Astrocyte (in vitro differentiated cells and primary cell): ENCODE measurements around the gene UBE4B. TPM values are rescaled to one million over a fixed set of nuclear protein-coding genes. Genes with fewer than 3 reads are reported as not detected.

ENCODE experiments used
- DNase-seq: peaks from one replicate; pipeline ENCODE4 v3.0.0-alpha.2; 2010; ENCODE audit warnings: low read depth
- FAIRE-seq: peaks from 2 replicates; lab custom pipeline; 2011; peaks lifted over from hg19 to GRCh38; lab: Jason Lieb, UNC
- H2AFZ ChIP-seq: 2 replicates; pipeline ENCODE4 v1.6.0; 2012; ENCODE audit warnings: low read depth, low read length, inconsistent platforms
- H3K27ac ChIP-seq: 2 replicates; pipeline ENCODE4 v1.5.1; 2011; ENCODE audit warnings: low read depth, low read length, inconsistent platforms
- H3K27me3 ChIP-seq: 2 replicates; pipeline ENCODE4 v1.6.0; 2011; ENCODE audit warnings: low read length, inconsistent platforms; ENCODE audit not compliant: insufficient read depth
- H3K36me3 ChIP-seq: 2 replicates; pipeline ENCODE4 v1.5.1; 2011; ENCODE audit warnings: low read length, inconsistent platforms; ENCODE audit not compliant: insufficient read depth
- H3K4me1 ChIP-seq: 2 replicates; pipeline ENCODE4 v1.5.1; 2011; ENCODE audit warnings: low read length, inconsistent platforms; ENCODE audit not compliant: insufficient read depth
- H3K4me2 ChIP-seq: 2 replicates; pipeline ENCODE4 v1.6.0; 2012; ENCODE audit warnings: low read length, inconsistent platforms
- H3K4me3 ChIP-seq: 2 replicates; pipeline ENCODE4 v1.5.1; 2011; ENCODE audit warnings: low read depth, mild to moderate bottlenecking, low read length, inconsistent platforms; ENCODE audit not compliant: insufficient read depth
- H3K79me2 ChIP-seq: 2 replicates; pipeline ENCODE4 v1.6.0; 2012; ENCODE audit warnings: mild to moderate bottlenecking, low read length, inconsistent platforms; ENCODE audit not compliant: insufficient read depth
- H3K9ac ChIP-seq: 2 replicates; pipeline ENCODE4 v1.6.0; 2012; ENCODE audit warnings: mild to moderate bottlenecking, low read length, inconsistent platforms
- H3K9me3 ChIP-seq: 2 replicates; pipeline ENCODE4 v1.5.1; 2012; ENCODE audit warnings: low read depth, mild to moderate bottlenecking, low read length, inconsistent platforms; ENCODE audit not compliant: insufficient read depth
- H4K20me1 ChIP-seq: 2 replicates; pipeline ENCODE4 v1.6.0; 2012; ENCODE audit warnings: low read length, inconsistent platforms; ENCODE audit not compliant: insufficient read depth
- H3K27ac Mint-ChIP-seq: one replicate; pipeline ENCODE4 v1.8.0; 2021; ENCODE audit warnings: mild to moderate bottlenecking, mixed read lengths; ENCODE audit not compliant: unreplicated experiment
- H3K27me3 Mint-ChIP-seq: one replicate; pipeline ENCODE4 v1.8.0; 2021; ENCODE audit warnings: low read depth, mixed read lengths; ENCODE audit not compliant: unreplicated experiment
- H3K36me3 Mint-ChIP-seq: one replicate; pipeline ENCODE4 v1.8.0; 2021; ENCODE audit warnings: low read depth, mixed read lengths; ENCODE audit not compliant: unreplicated experiment
- H3K4me1 Mint-ChIP-seq: one replicate; pipeline ENCODE4 v1.8.0; 2021; ENCODE audit warnings: low read depth, mixed read lengths; ENCODE audit not compliant: unreplicated experiment
- H3K4me3 Mint-ChIP-seq: one replicate; pipeline ENCODE4 v1.8.0; 2021; ENCODE audit warnings: mild to moderate bottlenecking, moderate library complexity, mixed read lengths; ENCODE audit not compliant: unreplicated experiment
- H3K9me3 Mint-ChIP-seq: one replicate; pipeline ENCODE4 v1.8.0; 2021; ENCODE audit warnings: mild to moderate bottlenecking, mixed read lengths; ENCODE audit not compliant: unreplicated experiment
- EZH2 ChIP-seq: IDR thresholded peaks from 2 replicates; pipeline ENCODE4 v1.6.1; 2012; ENCODE audit warnings: mild to moderate bottlenecking, low read length, inconsistent platforms; ENCODE audit not compliant: insufficient read depth
- total RNA-seq: library from RNA; stranded (reverse); gene quantifications from 2 replicates; pipeline ENCODE4 v1.2.1, GENCODE V29; 2021
- TF ChIP-seq, protein P1 (sequence below): IDR thresholded peaks from 2 replicates; pipeline ENCODE4 v1.5.1; 2011; ENCODE audit warnings: low read depth, mild to moderate bottlenecking, inconsistent platforms, low read length, moderate library complexity; ENCODE audit not compliant: insufficient read depth

UBE4B gene
- total RNA-seq, 1 donor from 2014 or later, result 41.5 TPM

DNA sequence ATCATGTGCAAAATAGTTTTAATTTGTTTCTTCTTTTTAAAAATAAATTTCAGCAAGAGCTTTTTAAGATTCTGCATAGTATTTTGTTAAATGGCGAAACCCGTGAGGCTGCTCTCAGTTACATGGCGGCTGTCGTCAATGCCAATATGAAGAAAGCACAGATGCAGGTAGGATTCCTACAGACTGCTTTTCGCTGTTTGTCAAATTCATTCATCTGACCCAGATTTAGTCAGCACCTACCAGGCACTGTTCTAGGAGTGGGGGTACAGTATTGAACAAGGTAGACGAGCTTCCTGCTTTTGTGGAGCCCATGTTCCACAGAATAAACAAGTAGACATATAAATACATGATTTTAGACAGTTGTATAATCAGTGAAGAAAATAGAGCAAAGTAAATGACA is 99.6 kb downstream of the UBE4B start:
- Mint-ChIP-seq H3K9me3 (no peaks in the 10 kb centered on the region), H3K27me3 (no peaks in the 10 kb centered on the region), H3K4me1 (no peaks in the 10 kb centered on the region), H3K4me3 (no peak overlapping the region), H3K27ac (no peak overlapping the region), H3K36me3 (peaks cover 15% of the 10 kb centered on the region)
- H3K79me2 ChIP-seq, result no peaks in the 10 kb centered on the region
- TF ChIP-seq, protein P1, sequence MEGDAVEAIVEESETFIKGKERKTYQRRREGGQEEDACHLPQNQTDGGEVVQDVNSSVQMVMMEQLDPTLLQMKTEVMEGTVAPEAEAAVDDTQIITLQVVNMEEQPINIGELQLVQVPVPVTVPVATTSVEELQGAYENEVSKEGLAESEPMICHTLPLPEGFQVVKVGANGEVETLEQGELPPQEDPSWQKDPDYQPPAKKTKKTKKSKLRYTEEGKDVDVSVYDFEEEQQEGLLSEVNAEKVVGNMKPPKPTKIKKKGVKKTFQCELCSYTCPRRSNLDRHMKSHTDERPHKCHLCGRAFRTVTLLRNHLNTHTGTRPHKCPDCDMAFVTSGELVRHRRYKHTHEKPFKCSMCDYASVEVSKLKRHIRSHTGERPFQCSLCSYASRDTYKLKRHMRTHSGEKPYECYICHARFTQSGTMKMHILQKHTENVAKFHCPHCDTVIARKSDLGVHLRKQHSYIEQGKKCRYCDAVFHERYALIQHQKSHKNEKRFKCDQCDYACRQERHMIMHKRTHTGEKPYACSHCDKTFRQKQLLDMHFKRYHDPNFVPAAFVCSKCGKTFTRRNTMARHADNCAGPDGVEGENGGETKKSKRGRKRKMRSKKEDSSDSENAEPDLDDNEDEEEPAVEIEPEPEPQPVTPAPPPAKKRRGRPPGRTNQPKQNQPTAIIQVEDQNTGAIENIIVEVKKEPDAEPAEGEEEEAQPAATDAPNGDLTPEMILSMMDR, result no peak
- TF ChIP-seq EZH2, result no peak
- H3K4me3 ChIP-seq, result no peak overlapping the region
- no peaks in the 10 kb centered on the region for H4K20me1 ChIP-seq
- H3K4me1 ChIP-seq, result no peaks in the 10 kb centered on the region
- no peaks in the 10 kb centered on the region for H3K9me3 ChIP-seq
- no peaks in the 10 kb centered on the region for H3K27me3 ChIP-seq
- H3K27ac ChIP-seq, result no peak overlapping the region
- DNase-seq (no peak), FAIRE-seq (no peak)
- peaks cover 26% of the 10 kb centered on the region for H3K36me3 ChIP-seq
- no peak overlapping the region for H3K9ac ChIP-seq
- no peak overlapping the region for H3K4me2 ChIP-seq
- no peak overlapping the region for H2AFZ ChIP-seq

GRCh38 chr1:10132852-10133251 is 100.1 kb downstream of the UBE4B start:
- H3K36me3 Mint-ChIP-seq, result peaks cover 15% of the 10 kb centered on the region
- Histone ChIP-seq H3K27ac (no peak overlapping the region), H3K36me3 (peaks cover 28% of the 10 kb centered on the region), H3K4me1 (no peaks in the 10 kb centered on the region), H3K4me2 (no peak overlapping the region), H3K27me3 (no peaks in the 10 kb centered on the region), H4K20me1 (no peaks in the 10 kb centered on the region), H3K9me3 (no peaks in the 10 kb centered on the region), H3K9ac (no peak overlapping the region), H3K4me3 (no peak overlapping the region), H2AFZ (no peak overlapping the region), H3K79me2 (no peaks in the 10 kb centered on the region)
- no peak for FAIRE-seq
- no peak overlapping the region for H3K4me3 Mint-ChIP-seq
- TF ChIP-seq EZH2, result no peak
- TF ChIP-seq, protein P1, result no peak
- no peaks in the 10 kb centered on the region for H3K27me3 Mint-ChIP-seq
- H3K4me1 Mint-ChIP-seq, result no peaks in the 10 kb centered on the region
- no peak for DNase-seq
- no peak overlapping the region for H3K27ac Mint-ChIP-seq
- H3K9me3 Mint-ChIP-seq, result no peaks in the 10 kb centered on the region

GRCh38 chr1:10140981-10141380 is 108.2 kb downstream of the UBE4B start:
- H3K4me2 ChIP-seq, result no peak overlapping the region
- Mint-ChIP-seq H3K9me3 (no peaks in the 10 kb centered on the region), H3K27me3 (no peaks in the 10 kb centered on the region), H3K36me3 (peaks cover 16% of the 10 kb centered on the region), H3K4me1 (no peaks in the 10 kb centered on the region), H3K27ac (no peak overlapping the region), H3K4me3 (no peak overlapping the region)
- peaks cover 6% of the 10 kb centered on the region for H3K36me3 ChIP-seq
- no peaks in the 10 kb centered on the region for H3K9me3 ChIP-seq
- H3K27me3 ChIP-seq, result no peaks in the 10 kb centered on the region
- no peak overlapping the region for H3K27ac ChIP-seq
- no peaks in the 10 kb centered on the region for H3K79me2 ChIP-seq
- H3K4me1 ChIP-seq, result no peaks in the 10 kb centered on the region
- TF ChIP-seq, protein P1, result no peak
- TF ChIP-seq EZH2, result no peak
- no peak overlapping the region for H3K4me3 ChIP-seq
- no peaks in the 10 kb centered on the region for H4K20me1 ChIP-seq
- DNase-seq, result no peak
- no peak overlapping the region for H2AFZ ChIP-seq
- FAIRE-seq, result no peak
- H3K9ac ChIP-seq, result no peak overlapping the region
